IMR-90 (cell line): ENCODE results near the gene FES. TPM values are rescaled to one million over a fixed set of nuclear protein-coding genes. Genes with fewer than 3 reads are reported as not detected.

Source experiments
- ATAC-seq: fragments of 200-7000 bp; cut with Tn5 transposase; 2 replicates; pipeline ENCODE4 v1.9.1; 2020; ENCODE audit warnings: low read depth, mild to moderate bottlenecking, moderate library complexity
- BruUV-seq: library from RNA; stranded (reverse); fragments of 400-500 nt; replicated peaks from 2 replicates; lab custom pipeline; 2021; lab: Mats Ljungman, UMichigan
- CTCF ChIA-PET: fragments of 300-600 bp; formaldehyde crosslinking; extraction: SDS; loops from one replicate; lab custom pipeline; 2021; ENCODE audit warnings: antibody characterized with exemption; lab: Yijun Ruan, JAX
- POLR2A ChIA-PET: fragments of 300-600 bp; sonication (Branson Sonifier 250); formaldehyde crosslinking; loops from one replicate; lab custom pipeline; 2022; ENCODE audit warnings: antibody characterized with exemption; ENCODE audit not compliant: unreplicated experiment; lab: Charles Lee
- DNase-seq: peaks from one replicate; pipeline ENCODE4 v3.0.0; 2013
- H2AFZ ChIP-seq: replicated peaks from 2 replicates; pipeline ENCODE3; 2013; ENCODE audit warnings: low read length, mild to moderate bottlenecking; ENCODE audit not compliant: poor library complexity
- H2AK5ac ChIP-seq: 2 replicates; pipeline ENCODE4 v1.6.1; 2013; ENCODE audit warnings: low read depth, low read length, inconsistent platforms
- H2AK9ac ChIP-seq: replicated peaks from 2 replicates; pipeline ENCODE3; 2013; ENCODE audit warnings: mild to moderate bottlenecking, low read depth, low read length, moderate library complexity; ENCODE audit not compliant: poor library complexity
- H2BK120ac ChIP-seq: 2 replicates; pipeline ENCODE4 v1.6.1; 2013; ENCODE audit warnings: low read depth, low read length, inconsistent platforms
- H2BK15ac ChIP-seq: 3 replicates; pipeline ENCODE4 v1.6.1; 2013; ENCODE audit warnings: low read depth, low read length, inconsistent platforms
- H2BK20ac ChIP-seq: 2 replicates; pipeline ENCODE4 v1.6.1; 2013; ENCODE audit warnings: low read depth, mild to moderate bottlenecking, inconsistent platforms, low read length, moderate library complexity
- H2BK5ac ChIP-seq: 2 replicates; pipeline ENCODE4 v1.6.1; 2013; ENCODE audit warnings: mild to moderate bottlenecking, low read depth, low read length, inconsistent platforms; ENCODE audit not compliant: poor library complexity, severe bottlenecking
- H3K14ac ChIP-seq: replicated peaks from 2 replicates; pipeline ENCODE4 v1.6.1; 2013; ENCODE audit warnings: low read depth, low read length, inconsistent platforms
- H3K18ac ChIP-seq: 2 replicates; pipeline ENCODE4 v1.6.1; 2013; ENCODE audit warnings: low read depth, low read length, control low read depth
- H3K23ac ChIP-seq: 2 replicates; pipeline ENCODE4 v1.6.1; 2013; ENCODE audit warnings: low read depth, low read length, inconsistent platforms
- H3K27ac ChIP-seq: 2 replicates; pipeline ENCODE4 v1.5.1; 2013; ENCODE audit warnings: mild to moderate bottlenecking, control low read depth, low read length; ENCODE audit not compliant: insufficient read depth
- H3K27me3 ChIP-seq: 2 replicates; pipeline ENCODE4 v1.6.1; 2013; ENCODE audit warnings: low read length; ENCODE audit not compliant: control insufficient read depth, insufficient read depth
- H3K36me3 ChIP-seq: 2 replicates; pipeline ENCODE4 v1.6.1; 2013; ENCODE audit warnings: low read length, mixed read lengths; ENCODE audit not compliant: control insufficient read depth, insufficient read depth
- H3K4ac ChIP-seq: 2 replicates; pipeline ENCODE4 v1.6.1; 2013; ENCODE audit warnings: low read depth, low read length, inconsistent platforms
- H3K4me1 ChIP-seq: 2 replicates; pipeline ENCODE4 v1.6.1; 2013; ENCODE audit warnings: low read length, mixed read lengths; ENCODE audit not compliant: control insufficient read depth, insufficient read depth
- H3K4me2 ChIP-seq: 2 replicates; pipeline ENCODE4 v1.6.1; 2013; ENCODE audit warnings: low read depth, mild to moderate bottlenecking, control low read depth, low read length, moderate library complexity
- H3K4me3 ChIP-seq: 2 replicates; pipeline ENCODE4 v1.5.1; 2013; ENCODE audit warnings: low read depth, mild to moderate bottlenecking, control low read depth, low read length, moderate library complexity; ENCODE audit not compliant: insufficient read depth
- H3K56ac ChIP-seq: 2 replicates; pipeline ENCODE4 v1.6.1; 2013; ENCODE audit warnings: low read length, inconsistent platforms; ENCODE audit not compliant: insufficient read depth; ENCODE audit errors: extremely low read depth
- H3K79me1 ChIP-seq, 2 experiments: 2 replicates each; pipeline ENCODE4 v1.6.1; 2013; ENCODE audit warnings: low read length in 2 of 2, inconsistent platforms in 1 of 2, low read depth in 1 of 2
- H3K9ac ChIP-seq: 2 replicates; pipeline ENCODE4 v1.6.1; 2013; ENCODE audit warnings: low read depth, low read length, control low read depth
- H3K9me1 ChIP-seq: 2 replicates; pipeline ENCODE4 v1.6.1; 2013; ENCODE audit warnings: low read length, inconsistent platforms; ENCODE audit not compliant: insufficient read depth
- H3K9me3 ChIP-seq: 2 replicates; pipeline ENCODE4 v1.6.1; 2013; ENCODE audit warnings: low read length; ENCODE audit not compliant: control insufficient read depth, insufficient read depth
- H4K20me1 ChIP-seq: 2 replicates; pipeline ENCODE4 v1.6.1; 2013; ENCODE audit warnings: low read length, inconsistent platforms; ENCODE audit not compliant: insufficient read depth
- H4K5ac ChIP-seq: 2 replicates; pipeline ENCODE4 v1.6.1; 2013; ENCODE audit warnings: mild to moderate bottlenecking, low read depth, low read length, control low read depth
- H4K8ac ChIP-seq, 2 experiments: 2 replicates each; pipeline ENCODE4 v1.6.1; 2013; ENCODE audit warnings: low read depth in 2 of 2, low read length in 2 of 2, control low read depth in 1 of 2, inconsistent platforms in 1 of 2
- H4K91ac ChIP-seq: 2 replicates; pipeline ENCODE4 v1.6.1; 2013; ENCODE audit warnings: low read depth, low read length, inconsistent platforms; ENCODE audit not compliant: insufficient read depth
- CEBPB ChIP-seq: IDR thresholded peaks from 2 replicates; pipeline ENCODE4 v1.6.1; 2012; ENCODE audit warnings: low read depth, low read length, improper control_type of control experiment
- FOS ChIP-seq: fragments of 150-350 bp; IDR thresholded peaks from 2 replicates; pipeline ENCODE4 v1.6.1; 2016; ENCODE audit warnings: low read depth, low read length
- MAZ ChIP-seq: IDR thresholded peaks from 2 replicates; pipeline ENCODE4 v1.6.1; 2012; ENCODE audit warnings: low read depth, mild to moderate bottlenecking, low read length, improper control_type of control experiment, moderate library complexity, borderline replicate concordance
- NFE2L2 ChIP-seq: fragments of 150-350 bp; IDR thresholded peaks from 2 replicates; pipeline ENCODE4 v1.6.1; 2016; ENCODE audit warnings: low read depth, mild to moderate bottlenecking, low read length
- RAD21 ChIP-seq: IDR thresholded peaks from 2 replicates; pipeline ENCODE4 v1.6.1; 2012; ENCODE audit warnings: low read length, improper control_type of control experiment
- WGBS, 2 experiments: methylation state at CpG; one replicate each; pipeline versions ENCODE4 v1.1.5 to v1.1.7; 2013; ENCODE audit warnings: missing lambda C conversion rate in 2 of 2; ENCODE audit not compliant: insufficient read length in 1 of 2; ENCODE audit errors: extremely low coverage in 2 of 2; 5-methylcytosine and 5-hydroxymethylcytosine counted together
- dilution Hi-C: fragments of 300-500 bp; cut with HindIII; formaldehyde crosslinking; loops from one replicate; pipeline ENCODE4 v1.14.3; 2018; ENCODE audit warnings: low sequenced_read_pairs; ENCODE audit not compliant: unreplicated experiment
- in situ Hi-C: fragments of 300-500 bp; cut with MboI; formaldehyde crosslinking; loops from 3 replicates; pipeline ENCODE4 v1.14.3; 2019; ENCODE audit warnings: low sequenced_read_pairs, inconsistent platforms, mixed read lengths
- intact Hi-C: fragments of 100-400 bp; cut with micrococcal nuclease; formaldehyde crosslinking; loops from 2 replicates; pipeline ENCODE4 v1.10.0; 2022
- polyA plus RNA-seq, 3 experiments: library from polyadenylated mRNA; depleted of rRNA; stranded (reverse); fragments of >200 nt; gene quantifications; 2 replicates each; pipeline ENCODE4 v1.2.3, GENCODE V29; 2012; ENCODE audit warnings: low replicate concordance in 1 of 3
- total RNA-seq: library from RNA; depleted of rRNA; stranded (reverse); fragments of >200 nt; gene quantifications from 2 replicates; pipeline ENCODE4 v1.2.3, GENCODE V29; 2012
- TF ChIP-seq, protein P1 (sequence below): conservative IDR thresholded peaks from 2 replicates; pipeline ENCODE4 v1.5.1; 2012; ENCODE audit warnings: mild to moderate bottlenecking, low read depth, low read length, improper control_type of control experiment

FES gene
- total and polyA plus RNA-seq, 2 of the 4 experiments (the other 2 are of a cell fraction): 10.5 to 11.7 TPM

DNA sequence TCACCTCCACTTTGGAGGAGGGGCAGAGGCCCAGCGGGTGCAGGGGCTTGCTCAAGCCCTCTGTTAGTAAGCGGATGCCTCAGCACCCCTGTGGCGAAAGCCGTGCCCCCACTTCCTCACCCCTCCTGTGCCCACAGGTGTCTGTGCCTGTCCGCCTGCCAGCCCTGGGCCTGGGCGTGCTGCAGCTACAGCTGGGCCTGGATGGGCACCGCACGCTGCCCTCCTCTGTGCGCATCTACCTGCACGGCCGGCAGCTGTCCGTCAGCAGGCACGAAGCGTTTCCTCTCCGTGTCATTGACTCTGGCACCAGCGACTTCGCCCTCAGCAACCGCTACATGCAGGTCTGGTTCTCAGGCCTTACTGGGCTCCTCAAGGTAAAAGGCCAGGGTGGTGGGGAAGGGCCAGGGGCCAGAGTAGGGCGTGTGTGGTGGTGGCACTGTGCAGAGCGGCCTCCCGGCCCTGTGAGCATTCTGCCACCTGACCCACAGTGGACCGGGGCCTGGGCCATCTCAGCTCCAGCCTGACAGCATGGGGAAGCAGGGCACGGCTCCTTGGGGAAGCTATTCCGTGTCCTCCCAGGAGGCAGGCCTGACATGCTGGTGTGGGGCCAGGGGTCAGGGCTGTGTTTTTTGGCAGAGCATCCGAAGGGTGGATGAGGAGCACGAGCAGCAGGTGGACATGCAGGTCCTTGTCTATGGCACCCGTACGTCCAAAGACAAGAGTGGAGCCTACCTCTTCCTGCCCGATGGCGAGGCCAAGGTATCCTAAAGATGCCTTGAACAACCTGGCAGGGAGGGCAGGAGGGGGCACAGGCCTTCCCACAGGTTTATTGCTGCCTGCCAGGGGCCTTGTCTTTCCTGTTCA, 27.8 kb downstream of the FES start (continued):
- TF ChIP-seq FOS: no peak

DNA sequence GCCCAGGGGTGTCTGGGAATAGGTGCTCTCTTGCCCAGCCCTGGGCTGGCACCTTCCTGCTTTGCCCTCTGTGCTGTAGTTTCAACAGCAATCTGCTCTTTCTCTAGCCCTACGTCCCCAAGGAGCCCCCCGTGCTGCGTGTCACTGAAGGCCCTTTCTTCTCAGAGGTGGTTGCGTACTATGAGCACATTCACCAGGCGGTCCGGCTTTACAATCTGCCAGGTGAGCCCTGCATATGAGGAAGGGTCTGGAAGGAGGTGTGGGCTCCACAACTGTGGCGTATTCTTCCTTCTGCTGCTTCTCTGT, 28.4 kb downstream of the FES start:
- intact Hi-C loops (no loop called here), in situ Hi-C loops (no loop called here), dilution Hi-C loops (no loop called here)
- Histone ChIP-seq H3K4me2 (no peak overlapping the region), H3K27ac (no peak overlapping the region), H2AFZ (no peak overlapping the region), H4K91ac (no peak overlapping the region), H4K5ac (no peak overlapping the region), H3K23ac (no peak overlapping the region), H3K18ac (no peak overlapping the region), H3K4ac (no peak overlapping the region), H3K9me3 (no peaks in the 10 kb centered on the region), H3K14ac (no peak overlapping the region), H2AK9ac (no peak overlapping the region), H3K79me1 (no peaks in the 10 kb centered on the region), H4K8ac (no peak overlapping the region), H3K9ac (no peak overlapping the region), H2BK120ac (no peak overlapping the region), H2BK15ac (no peak overlapping the region), H2BK5ac (no peak overlapping the region), H3K9me1 (peaks cover 3% of the 10 kb centered on the region; the same call in 1 of the 2 replicates), H3K27me3 (no peaks in the 10 kb centered on the region), H4K20me1 (no peaks in the 10 kb centered on the region), H2AK5ac (no peak overlapping the region), H3K4me1 (peaks cover 10% of the 10 kb centered on the region; the same call in 1 of the 2 replicates), H2BK20ac (no peak overlapping the region), H3K56ac (no peak overlapping the region), H3K36me3 (peaks cover 39% of the 10 kb centered on the region), H3K4me3 (no peak overlapping the region)
- no TSS peak for BruUV-seq
- DNase-seq: no peak
- no peak for TF ChIP-seq NFE2L2
- no peak for TF ChIP-seq RAD21
- TF ChIP-seq, protein P1, sequence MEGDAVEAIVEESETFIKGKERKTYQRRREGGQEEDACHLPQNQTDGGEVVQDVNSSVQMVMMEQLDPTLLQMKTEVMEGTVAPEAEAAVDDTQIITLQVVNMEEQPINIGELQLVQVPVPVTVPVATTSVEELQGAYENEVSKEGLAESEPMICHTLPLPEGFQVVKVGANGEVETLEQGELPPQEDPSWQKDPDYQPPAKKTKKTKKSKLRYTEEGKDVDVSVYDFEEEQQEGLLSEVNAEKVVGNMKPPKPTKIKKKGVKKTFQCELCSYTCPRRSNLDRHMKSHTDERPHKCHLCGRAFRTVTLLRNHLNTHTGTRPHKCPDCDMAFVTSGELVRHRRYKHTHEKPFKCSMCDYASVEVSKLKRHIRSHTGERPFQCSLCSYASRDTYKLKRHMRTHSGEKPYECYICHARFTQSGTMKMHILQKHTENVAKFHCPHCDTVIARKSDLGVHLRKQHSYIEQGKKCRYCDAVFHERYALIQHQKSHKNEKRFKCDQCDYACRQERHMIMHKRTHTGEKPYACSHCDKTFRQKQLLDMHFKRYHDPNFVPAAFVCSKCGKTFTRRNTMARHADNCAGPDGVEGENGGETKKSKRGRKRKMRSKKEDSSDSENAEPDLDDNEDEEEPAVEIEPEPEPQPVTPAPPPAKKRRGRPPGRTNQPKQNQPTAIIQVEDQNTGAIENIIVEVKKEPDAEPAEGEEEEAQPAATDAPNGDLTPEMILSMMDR: no peak
- TF ChIP-seq MAZ: no peak
- TF ChIP-seq CEBPB: no peak
- no peak for TF ChIP-seq FOS
- WGBS, 2 experiments: no CpG with 5 or more reads among the region's 7 CpGs
- POLR2A ChIA-PET: no interaction called here
- no peak for ATAC-seq
- CTCF ChIA-PET: no interaction called here
